CD8-positive, alpha-beta memory T cell (primary cell): ENCODE measurements around the gene HLCS. TPM values are rescaled to one million over a fixed set of nuclear protein-coding genes. Genes with fewer than 3 reads are reported as not detected.

Experiments
- CTCF ChIA-PET: fragments of 350-600 bp; sonication (Branson Sonifier 250); formaldehyde crosslinking; loops from one replicate; lab custom pipeline; 2021; ENCODE audit warnings: antibody characterized with exemption; lab: Charles Lee
- POLR2A ChIA-PET: fragments of 350-600 bp; sonication (Branson Sonifier 250); formaldehyde crosslinking; loops from one replicate; lab custom pipeline; 2021; ENCODE audit warnings: antibody characterized with exemption; lab: Charles Lee
- DNase-seq, 5 donors: peaks; one replicate each; pipeline versions ENCODE4 v3.0.0 to v3.0.0-alpha.2; 2020 to 2022; ENCODE audit warnings: mixed read lengths in 1 of 5
- H3K27ac ChIP-seq: one replicate; pipeline ENCODE4 v1.7.0; 2013; ENCODE audit warnings: low read depth, mild to moderate bottlenecking, low read length, moderate library complexity
- H3K27me3 ChIP-seq: 2 replicates; pipeline ENCODE4 v1.7.0; 2013; ENCODE audit warnings: low read length, mild to moderate bottlenecking; ENCODE audit not compliant: insufficient read depth, poor library complexity, severe bottlenecking
- H3K36me3 ChIP-seq: 2 replicates; pipeline ENCODE4 v1.7.0; 2013; ENCODE audit warnings: mild to moderate bottlenecking, low read length, moderate library complexity; ENCODE audit not compliant: insufficient read depth
- H3K4me1 ChIP-seq: 2 replicates; pipeline ENCODE4 v1.7.0; 2013; ENCODE audit warnings: mild to moderate bottlenecking, low read length, moderate library complexity; ENCODE audit not compliant: insufficient read depth
- H3K4me3 ChIP-seq: 2 replicates; pipeline ENCODE4 v1.7.0; 2013; ENCODE audit warnings: mild to moderate bottlenecking, low read length
- H3K9me3 ChIP-seq: 2 replicates; pipeline ENCODE4 v1.7.0; 2013; ENCODE audit warnings: mild to moderate bottlenecking, low read length
- H3K27ac Mint-ChIP-seq, 8 donors: one replicate each; pipeline ENCODE4 v1.8.0; 2020 to 2021; ENCODE audit warnings: mixed read lengths in 8 of 8, mild to moderate bottlenecking in 6 of 8, inconsistent platforms in 3 of 8, moderate library complexity in 3 of 8
- H3K27me3 Mint-ChIP-seq, 2 donors: one replicate each; pipeline ENCODE4 v1.8.0; 2020 to 2021; ENCODE audit warnings: mixed read lengths in 2 of 2, mild to moderate bottlenecking in 1 of 2, moderate library complexity in 1 of 2
- H3K36me3 Mint-ChIP-seq, 3 donors: one replicate each; pipeline ENCODE4 v1.8.0; 2020 to 2021; ENCODE audit warnings: mixed read lengths in 3 of 3, inconsistent platforms in 1 of 3, mild to moderate bottlenecking in 1 of 3
- H3K4me1 Mint-ChIP-seq, 3 donors: one replicate each; pipeline ENCODE4 v1.8.0; 2020 to 2021; ENCODE audit warnings: mixed read lengths in 3 of 3, inconsistent platforms in 1 of 3, mild to moderate bottlenecking in 1 of 3
- H3K4me3 Mint-ChIP-seq, 7 donors: one replicate each; pipeline ENCODE4 v1.8.0; 2020 to 2021; ENCODE audit warnings: mixed read lengths in 7 of 7, mild to moderate bottlenecking in 6 of 7, moderate library complexity in 4 of 7, inconsistent platforms in 2 of 7
- H3K9me3 Mint-ChIP-seq, 5 donors: one replicate each; pipeline ENCODE4 v1.8.0; 2020 to 2022; ENCODE audit warnings: mixed read lengths in 5 of 5, mild to moderate bottlenecking in 3 of 5, moderate library complexity in 2 of 5, inconsistent platforms in 1 of 5
- polyA plus RNA-seq: library from polyadenylated mRNA; unstranded; fragments of 300-500 nt; fragmentation: Illumina TruSeq; gene quantifications from one replicate; pipeline ENCODE4 v1.2.3, GENCODE V29; 2021
- total RNA-seq, 2 experiments: library from RNA; stranded (reverse); gene quantifications; one replicate each; pipeline ENCODE4 v1.2.3, GENCODE V29; 2021

The HLCS gene
- total and polyA plus RNA-seq, 3 experiments from 2014 or later = 12.7 to 14.7 (median 13.4) TPM

GRCh38 chr21:36762642-36763041 is 203.8 kb downstream of the HLCS start:
- H3K4me1 ChIP-seq = no peaks in the 10 kb centered on the region
- H3K27ac ChIP-seq = no peak overlapping the region
- peaks cover 12 to 56% (median 17%) of the 10 kb centered on the region in 3 donors for H3K36me3 Mint-ChIP-seq
- no peaks in the 10 kb centered on the region for H3K27me3 Mint-ChIP-seq
- H3K27ac Mint-ChIP-seq = no peak overlapping the region
- H3K4me3 ChIP-seq = no peak overlapping the region
- H3K4me3 Mint-ChIP-seq = no peak overlapping the region
- no peaks in the 10 kb centered on the region for H3K4me1 Mint-ChIP-seq
- no peaks in the 10 kb centered on the region for H3K27me3 ChIP-seq
- H3K36me3 ChIP-seq = no peaks in the 10 kb centered on the region
- ChIA-PET POLR2A (no interaction called here), CTCF (no interaction called here)
- H3K9me3 ChIP-seq = no peaks in the 10 kb centered on the region
- no peak for DNase-seq
- no peaks in the 10 kb centered on the region for H3K9me3 Mint-ChIP-seq

- ChIA-PET POLR2A (no interaction called here), CTCF (no interaction called here)
- Mint-ChIP-seq H3K27ac (no peak overlapping the region), H3K36me3 (peaks cover 6 to 57% (median 19%) of the 10 kb centered on the region in 3 donors), H3K4me3 (no peak overlapping the region), H3K27me3 (no peaks in the 10 kb centered on the region), H3K4me1 (no peaks in the 10 kb centered on the region), H3K9me3 (no peaks in the 10 kb centered on the region)
- H3K4me1 ChIP-seq = no peaks in the 10 kb centered on the region
- H3K27me3 ChIP-seq = no peaks in the 10 kb centered on the region
- no peaks in the 10 kb centered on the region for H3K36me3 ChIP-seq
- H3K9me3 ChIP-seq = no peaks in the 10 kb centered on the region
- no peak for DNase-seq
- no peak overlapping the region for H3K4me3 ChIP-seq
- H3K27ac ChIP-seq = no peak overlapping the region
Measured at GRCh38 chr21:36761685-36762084, 204.8 kb downstream of the HLCS start.

GRCh38 chr21:36759348-36760083 is 207.0 kb downstream of the HLCS start:
- Histone ChIP-seq H3K27ac (no peak overlapping the region), H3K4me3 (no peak overlapping the region), H3K4me1 (no peaks in the 10 kb centered on the region), H3K36me3 (no peaks in the 10 kb centered on the region), H3K27me3 (no peaks in the 10 kb centered on the region), H3K9me3 (no peaks in the 10 kb centered on the region)
- Mint-ChIP-seq H3K4me3 (no peak overlapping the region), H3K9me3 (no peaks in the 10 kb centered on the region), H3K36me3 (peaks cover 17 to 59% (median 34%) of the 10 kb centered on the region in 3 donors), H3K27me3 (no peaks in the 10 kb centered on the region), H3K27ac (no peak overlapping the region), H3K4me1 (no peaks in the 10 kb centered on the region)
- CTCF ChIA-PET = no interaction called here
- no peak for DNase-seq
- POLR2A ChIA-PET = no interaction called here

GRCh38 chr21:36757196-36757595 is 209.3 kb downstream of the HLCS start:
- no peaks in the 10 kb centered on the region for H3K27me3 ChIP-seq
- H3K27ac Mint-ChIP-seq = no peak overlapping the region
- H3K9me3 Mint-ChIP-seq = no peaks in the 10 kb centered on the region
- H3K27me3 Mint-ChIP-seq = no peaks in the 10 kb centered on the region
- H3K27ac ChIP-seq = no peak overlapping the region
- CTCF ChIA-PET = no interaction called here
- H3K4me1 Mint-ChIP-seq = no peaks in the 10 kb centered on the region
- H3K36me3 Mint-ChIP-seq = peaks cover 33 to 69% (median 43%) of the 10 kb centered on the region in 3 donors
- no peak overlapping the region for H3K4me3 ChIP-seq
- POLR2A ChIA-PET = no interaction called here
- no peaks in the 10 kb centered on the region for H3K4me1 ChIP-seq
- no peak for DNase-seq
- H3K9me3 ChIP-seq = no peaks in the 10 kb centered on the region
- H3K4me3 Mint-ChIP-seq = no peak overlapping the region
- no peaks in the 10 kb centered on the region for H3K36me3 ChIP-seq

GRCh38 chr21:36756527-36756926 is 209.9 kb downstream of the HLCS start:
- H3K27ac Mint-ChIP-seq = no peak overlapping the region
- no peak overlapping the region for H3K4me3 Mint-ChIP-seq
- peaks cover 39 to 75% (median 47%) of the 10 kb centered on the region in 3 donors for H3K36me3 Mint-ChIP-seq
- H3K4me3 ChIP-seq = no peak overlapping the region
- H3K27ac ChIP-seq = no peak overlapping the region
- POLR2A ChIA-PET = no interaction called here
- no peaks in the 10 kb centered on the region for H3K4me1 ChIP-seq
- CTCF ChIA-PET = no interaction called here
- DNase-seq = no peak
- H3K9me3 Mint-ChIP-seq = no peaks in the 10 kb centered on the region
- no peaks in the 10 kb centered on the region for H3K27me3 ChIP-seq
- no peaks in the 10 kb centered on the region for H3K27me3 Mint-ChIP-seq
- H3K36me3 ChIP-seq = no peaks in the 10 kb centered on the region
- no peaks in the 10 kb centered on the region for H3K9me3 ChIP-seq
- no peaks in the 10 kb centered on the region for H3K4me1 Mint-ChIP-seq

- Histone ChIP-seq H3K4me1 (no peaks in the 10 kb centered on the region), H3K4me3 (no peak overlapping the region), H3K27ac (no peak overlapping the region), H3K9me3 (no peaks in the 10 kb centered on the region), H3K27me3 (no peaks in the 10 kb centered on the region), H3K36me3 (no peaks in the 10 kb centered on the region)
- H3K27me3 Mint-ChIP-seq = peaks cover 6 to 15% of the 10 kb centered on the region in 2 donors
- no peaks in the 10 kb centered on the region for H3K9me3 Mint-ChIP-seq
- ChIA-PET POLR2A (no interaction called here), CTCF (no interaction called here)
- no peak overlapping the region for H3K27ac Mint-ChIP-seq
- peaks cover 48 to 76% (median 52%) of the 10 kb centered on the region in 3 donors for H3K36me3 Mint-ChIP-seq
- no peak overlapping the region for H3K4me3 Mint-ChIP-seq
- H3K4me1 Mint-ChIP-seq = no peaks in the 10 kb centered on the region
- no peak for DNase-seq
Measured at GRCh38 chr21:36754241-36754898, 212.1 kb downstream of the HLCS start.

GRCh38 chr21:36753556-36753955 is 212.9 kb downstream of the HLCS start:
- no peaks in the 10 kb centered on the region for H3K9me3 Mint-ChIP-seq
- CTCF ChIA-PET = no interaction called here
- no peak overlapping the region for H3K4me3 Mint-ChIP-seq
- no peak overlapping the region for H3K27ac Mint-ChIP-seq
- H3K36me3 Mint-ChIP-seq = peaks cover 50 to 71% (median 51%) of the 10 kb centered on the region in 3 donors
- no peaks in the 10 kb centered on the region for H3K36me3 ChIP-seq
- H3K27ac ChIP-seq = no peak overlapping the region
- no peak for DNase-seq
- H3K4me1 ChIP-seq = no peaks in the 10 kb centered on the region
- POLR2A ChIA-PET = no interaction called here
- peaks cover 1 to 4% (median 3%) of the 10 kb centered on the region in 3 donors for H3K4me1 Mint-ChIP-seq
- H3K27me3 Mint-ChIP-seq = peaks cover 9 to 23% of the 10 kb centered on the region in 2 donors
- no peak overlapping the region for H3K4me3 ChIP-seq
- H3K27me3 ChIP-seq = no peaks in the 10 kb centered on the region
- no peaks in the 10 kb centered on the region for H3K9me3 ChIP-seq

- ChIA-PET POLR2A (no interaction called here), CTCF (no interaction called here)
- no peaks in the 10 kb centered on the region for H3K27me3 ChIP-seq
- H3K4me1 Mint-ChIP-seq = peaks cover 13 to 19% (median 16%) of the 10 kb centered on the region in 3 donors
- H3K27ac ChIP-seq = no peak overlapping the region
- no peaks in the 10 kb centered on the region for H3K36me3 ChIP-seq
- peaks cover 19 to 37% of the 10 kb centered on the region in 2 donors for H3K27me3 Mint-ChIP-seq
- DNase-seq = no peak
- H3K4me3 ChIP-seq = no peak overlapping the region
- H3K9me3 ChIP-seq = no peaks in the 10 kb centered on the region
- no peak overlapping the region for H3K27ac Mint-ChIP-seq
- no peaks in the 10 kb centered on the region for H3K4me1 ChIP-seq
- peaks cover 40 to 56% (median 47%) of the 10 kb centered on the region in 3 donors for H3K36me3 Mint-ChIP-seq
- no peak overlapping the region for H3K4me3 Mint-ChIP-seq
- no peaks in the 10 kb centered on the region for H3K9me3 Mint-ChIP-seq
Measured at GRCh38 chr21:36751383-36751782, 215.1 kb downstream of the HLCS start.
